T-helper 22 cell (primary cell): Measurements from ENCODE around the gene SMC1B.
A peak's percentile ranks its signal among the peaks of the same experiment; 100 is the strongest.
"Not testable (repeated sequence)": the region's sequence is repeated elsewhere in the genome, so short reads cannot be mapped to it uniquely, and the experiment has no call there.

Experiments used
- DNase-seq: peaks from one replicate; pipeline ENCODE4 v3.0.0-alpha.2; 2020; ENCODE audit warnings: low read depth

SMC1B gene

GRCh38 chr22:45413368-45414211, at the start of gene SMC1B, which contains the start of gene RIBC2:
Gene SMC1B (minus strand): TSS chr22:45413599. CDS start chr22:45413567, 32 bp downstream.
Gene RIBC2 (plus strand): TSS chr22:45413693. CDS start chr22:45413887, 194 bp downstream.
- peak; percentile 72 for DNase-seq

DNA sequence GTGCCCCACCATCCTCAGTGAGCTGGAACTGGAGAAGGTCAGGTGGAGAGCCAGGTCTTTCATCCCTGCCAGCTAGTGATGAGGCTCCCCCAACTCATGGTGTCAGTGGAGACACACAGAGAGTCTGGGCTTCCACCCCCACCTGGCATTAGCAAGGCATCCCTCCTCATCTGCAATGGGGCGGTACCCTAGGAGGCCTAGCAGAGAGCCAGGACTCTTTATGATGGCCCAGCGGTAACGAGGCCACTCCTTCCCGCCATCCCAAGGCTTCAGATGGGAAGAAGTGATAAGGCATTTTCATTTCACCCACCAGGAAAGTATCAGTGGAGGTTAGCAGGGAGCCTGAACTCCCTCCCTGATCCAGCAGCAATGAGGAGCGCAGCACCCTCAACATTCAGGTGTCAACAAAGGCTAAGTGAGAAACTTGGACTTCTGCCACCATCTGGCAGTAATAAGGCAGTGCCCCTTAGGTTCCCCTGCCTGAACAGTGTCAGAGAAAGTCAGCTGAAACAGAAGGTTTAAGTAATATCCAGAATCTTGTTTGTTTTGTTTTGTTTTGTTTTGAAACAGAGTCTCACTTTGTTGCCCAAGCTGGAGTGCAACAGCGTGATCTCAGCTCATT, 48.7 kb upstream of the SMC1B start:
- DNase-seq = no peak

DNA sequence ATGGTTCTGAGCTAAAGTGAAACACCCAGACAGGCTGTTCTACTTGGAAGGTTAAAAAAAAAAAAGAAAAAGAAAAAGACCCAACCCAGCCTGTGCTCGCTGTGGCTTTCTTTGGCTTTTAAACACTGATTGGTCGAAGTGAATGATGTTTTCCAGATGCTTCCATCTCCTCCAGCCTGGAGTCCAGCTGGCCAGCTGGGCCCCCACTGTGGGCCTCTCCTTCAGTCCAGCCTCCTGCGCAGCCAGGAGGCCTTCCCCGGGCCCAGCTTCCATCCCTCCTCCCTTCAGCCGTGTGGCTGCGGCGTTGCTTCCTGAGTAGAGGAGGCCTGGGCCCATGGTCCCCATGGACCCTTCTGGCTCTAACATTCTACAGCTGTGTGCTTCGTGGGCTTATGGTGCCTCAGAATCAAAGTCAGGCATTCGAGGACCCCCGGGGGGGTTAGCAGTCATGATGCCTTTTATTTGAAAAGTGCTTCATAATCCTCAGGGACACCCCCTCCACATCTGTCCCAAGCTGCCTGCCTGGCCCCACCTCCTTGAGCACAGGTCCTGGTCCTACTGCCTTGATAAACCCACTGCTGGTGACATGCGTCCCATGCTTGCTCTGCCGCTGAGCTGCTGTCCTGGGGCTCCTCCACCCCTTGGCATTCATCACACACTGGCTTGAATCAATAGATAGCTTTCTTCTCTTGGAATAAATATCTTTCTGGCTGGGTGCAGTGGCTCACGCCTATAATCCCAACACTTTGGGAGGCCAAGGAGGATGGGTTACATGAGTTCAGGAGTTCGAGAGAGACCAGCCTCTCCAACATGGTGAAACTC, 47.1 kb upstream of the SMC1B start:
- DNase-seq = no peak

DNA sequence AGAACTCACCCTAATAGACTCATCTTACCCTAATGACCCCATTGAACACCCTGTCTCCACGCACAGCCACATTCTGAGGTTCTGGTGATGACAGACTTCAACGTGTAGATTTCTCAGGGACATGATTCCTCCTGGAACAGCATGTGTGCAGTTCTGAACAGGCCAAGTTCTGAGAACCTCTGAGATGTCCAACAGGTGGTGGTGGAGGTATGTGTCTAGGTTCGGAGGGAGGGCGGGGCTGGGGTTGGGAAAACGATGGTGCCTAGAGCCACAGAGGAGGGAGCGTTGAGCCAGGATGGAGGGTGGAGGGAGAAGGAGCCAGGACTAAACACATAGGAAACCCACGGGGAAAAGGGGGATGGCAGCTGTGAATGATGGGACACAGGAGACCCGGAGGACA, 45.8 kb upstream of the SMC1B start:
- DNase-seq = no peak

DNA sequence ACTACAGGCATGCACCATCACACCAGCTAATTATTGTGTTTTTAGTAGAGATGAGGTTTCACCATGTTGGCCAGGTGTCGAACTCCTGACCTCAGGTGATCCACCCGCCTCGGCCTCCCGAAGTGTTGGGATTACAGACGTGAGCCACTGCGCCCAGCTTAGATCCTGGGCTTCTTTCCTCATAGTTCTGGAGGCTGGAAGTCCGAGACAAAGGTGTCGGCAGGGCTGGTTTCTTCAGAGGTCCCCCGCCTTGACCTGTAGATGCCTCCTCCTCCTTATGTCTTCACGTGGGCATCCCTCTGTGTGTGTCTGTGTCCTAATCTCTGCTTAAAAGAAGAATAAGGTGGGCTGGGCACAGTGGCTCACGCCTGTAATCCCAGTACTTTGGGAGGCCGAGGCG, 45.1 kb upstream of the SMC1B start:
- DNase-seq = no peak

GRCh38 chr22:45456811-45457210, 43.4 kb upstream of the SMC1B start:
- no peak for DNase-seq

DNA sequence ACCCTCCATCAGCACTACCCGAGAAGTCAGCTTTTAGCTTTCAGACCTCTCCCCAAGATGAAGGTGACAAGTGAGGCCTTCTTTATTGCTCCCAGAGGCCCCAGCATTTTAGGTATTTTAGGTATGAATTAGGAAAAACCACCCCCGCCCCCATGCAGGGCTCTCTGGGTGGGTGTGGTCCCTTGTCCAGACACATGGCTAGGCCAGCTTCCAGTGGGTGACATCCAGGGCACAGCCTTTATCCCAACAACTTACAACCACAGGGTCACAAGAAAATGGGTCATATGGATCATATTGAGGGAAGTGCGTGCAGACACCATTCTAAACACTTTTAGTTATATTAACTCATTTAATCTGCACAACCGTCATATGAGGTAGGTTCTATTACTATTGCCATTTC, 42.2 kb upstream of the SMC1B start:
- no peak for DNase-seq

- DNase-seq = no peak
Measured at GRCh38 chr22:45455212-45455611, 41.8 kb upstream of the SMC1B start.

GRCh38 chr22:45454275-45454674, 40.9 kb upstream of the SMC1B start:
- no peak for DNase-seq

DNA sequence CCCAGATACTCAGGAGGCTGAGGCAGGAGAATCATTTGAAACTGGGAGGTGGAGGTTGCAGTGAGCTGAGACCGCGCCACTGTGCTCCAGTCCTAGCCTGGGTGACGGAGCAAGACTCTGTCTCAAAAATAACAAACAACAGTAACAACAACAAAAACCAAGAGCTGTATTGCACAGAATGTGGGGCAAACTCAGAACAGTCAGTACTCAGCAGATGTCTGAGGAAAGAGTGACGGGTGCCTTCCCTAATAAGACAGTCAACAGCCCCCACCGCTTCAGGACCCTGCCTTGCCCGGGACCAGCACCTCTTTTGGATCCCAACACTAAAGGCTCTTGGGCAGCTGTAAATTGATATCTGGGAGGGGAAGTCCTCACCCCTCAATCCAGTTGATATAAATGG, 40.4 kb upstream of the SMC1B start:
- no peak for DNase-seq

- DNase-seq = no peak
Measured at GRCh38 chr22:45452565-45453379, 39.4 kb upstream of the SMC1B start.

DNA sequence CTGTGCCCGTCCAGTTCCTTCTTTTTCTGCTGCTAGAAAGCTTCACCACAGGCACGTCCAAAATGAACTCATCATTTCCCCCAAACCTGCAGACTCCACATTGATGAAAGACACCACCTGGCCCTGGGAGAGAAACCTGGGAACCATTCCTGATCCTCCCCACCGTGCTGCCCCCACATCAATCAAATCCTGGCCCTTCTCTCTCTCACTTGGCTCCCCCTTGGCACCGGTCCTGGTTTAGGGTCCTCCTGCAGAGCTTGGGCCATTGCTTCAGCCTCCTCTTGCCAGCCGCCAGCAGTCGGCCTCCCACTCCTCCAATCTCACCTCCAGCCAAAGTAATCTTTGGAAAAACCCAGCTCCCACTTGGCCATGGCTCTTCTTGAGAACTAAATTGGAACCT, 38.6 kb upstream of the SMC1B start:
- DNase-seq = no peak

- no peak for DNase-seq
Measured at GRCh38 chr22:45450921-45451651, 37.7 kb upstream of the SMC1B start.

GRCh38 chr22:45450101-45450785, 36.8 kb upstream of the SMC1B start:
- no peak for DNase-seq

GRCh38 chr22:45449442-45449841, 36.0 kb upstream of the SMC1B start:
- not testable (repeated sequence) for DNase-seq

GRCh38 chr22:45448431-45448830, 35.0 kb upstream of the SMC1B start:
- no peak for DNase-seq

- not testable (repeated sequence) for DNase-seq
Measured at GRCh38 chr22:45447596-45447995, 34.2 kb upstream of the SMC1B start.

GRCh38 chr22:45446216-45446615, 32.8 kb upstream of the SMC1B start:
- no peak for DNase-seq

- no peak for DNase-seq
Measured at GRCh38 chr22:45445031-45445710, 31.8 kb upstream of the SMC1B start.

DNA sequence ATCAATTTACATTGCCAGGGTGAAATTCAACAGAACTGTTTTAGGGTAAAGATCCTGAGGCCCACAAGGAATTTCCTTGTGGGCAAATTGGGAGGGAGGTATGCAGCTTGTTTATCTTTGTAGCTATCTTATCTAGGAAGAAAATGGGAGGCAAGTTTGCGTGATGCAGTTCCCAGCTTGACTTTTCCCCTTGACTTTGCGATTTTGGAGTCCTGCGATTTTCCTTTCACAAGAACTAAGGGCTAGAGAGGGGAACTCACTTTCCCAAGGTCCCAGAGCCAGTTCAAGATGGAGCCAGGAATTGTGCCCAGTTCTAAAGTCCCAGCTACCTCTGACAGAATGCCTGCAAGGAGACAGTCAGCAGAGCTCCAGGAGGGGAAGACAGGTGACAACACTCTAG, 30.8 kb upstream of the SMC1B start:
- no peak for DNase-seq
